Mucosa of descending colon (tissue), 3 donors: ENCODE results near the gene KATNIP. TPM values are rescaled to one million over a fixed set of nuclear protein-coding genes. Genes with fewer than 3 reads are reported as not detected.

Experiments
- ATAC-seq: fragments of 200-7000 bp; cut with Tn5 transposase; one replicate; pipeline ENCODE4 v1.9.1; 2020; ENCODE audit warnings: mild to moderate bottlenecking, moderate library complexity
- DNase-seq, 3 donors: peaks; one replicate each; pipeline ENCODE4 v3.0.0-alpha.2; 2020
- H3K36me3 ChIP-seq: fragments of 200-600 bp; one replicate; pipeline ENCODE4 v1.8.0; 2021; ENCODE audit warnings: low read depth, mild to moderate bottlenecking
- H3K4me1 ChIP-seq: fragments of 200-600 bp; one replicate; pipeline ENCODE4 v1.8.0; 2021; ENCODE audit warnings: low read depth, mild to moderate bottlenecking
- H3K4me3 ChIP-seq: fragments of 200-600 bp; one replicate; pipeline ENCODE4 v1.8.0; 2021; ENCODE audit warnings: mild to moderate bottlenecking
- H3K9me3 ChIP-seq: fragments of 200-600 bp; one replicate; pipeline ENCODE4 v1.8.0; 2021; ENCODE audit warnings: mild to moderate bottlenecking
- intact Hi-C, 2 donors: fragments of 100-400 bp; cut with DNase I in 1 of 2; cut with micrococcal nuclease in 1 of 2; formaldehyde crosslinking; loops; one replicate each; pipeline versions ENCODE4 v1.11.0 to v1.11.1; 2022; cut with DNase I, micrococcal nuclease
- total RNA-seq, 3 donors: library from RNA; stranded (reverse); fragmentation: NEBNext Ultra II Directional in 2 of 3; extraction: Animal tissue kit (Norgen Biotek cat#: 25700) in 2 of 3; gene quantifications; one replicate each; pipeline versions ENCODE4 v1.2.1 to v1.2.4, GENCODE V29; 2021 to 2023
- TF ChIP-seq, protein P1 (sequence below): fragments of 200-600 bp; IDR thresholded peaks from one replicate; pipeline ENCODE4 v1.8.0; 2022; ENCODE audit warnings: antibody characterized with exemption, mild to moderate bottlenecking
- donor health status: DM: no; HTN: no; CAD: no; lungs with moderate emphysema.
- donor health status: DM: no; HTN: no; CAD: no.
- donor health status: DM: no; HTN: yes; CAD: no.

KATNIP gene
- total RNA-seq, 3 donors from 2014 or later, result 32.8 to 48.6 (median 33.9) TPM

DNA sequence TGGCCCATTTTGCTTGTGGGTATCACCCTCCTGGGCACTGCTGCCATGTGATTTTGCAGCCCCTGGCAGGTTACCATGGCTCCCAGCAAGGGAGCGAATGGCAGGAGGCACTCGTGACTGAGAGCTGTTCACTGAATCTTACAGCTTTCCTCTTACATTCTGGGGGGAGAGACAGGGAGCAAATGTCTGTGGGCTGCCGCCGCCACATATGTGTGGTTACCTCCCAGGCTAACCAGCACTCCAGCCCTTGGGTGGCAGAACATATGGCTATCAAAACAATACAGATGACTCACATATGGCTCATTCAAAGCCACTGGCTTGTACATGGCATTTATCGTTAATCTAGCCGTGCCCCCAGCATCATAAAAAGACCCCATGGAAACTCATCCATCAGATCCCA, 20.0 kb upstream of the KATNIP start:
- DNase-seq, result no peak
- no peak for ATAC-seq
- TF ChIP-seq, protein P1, sequence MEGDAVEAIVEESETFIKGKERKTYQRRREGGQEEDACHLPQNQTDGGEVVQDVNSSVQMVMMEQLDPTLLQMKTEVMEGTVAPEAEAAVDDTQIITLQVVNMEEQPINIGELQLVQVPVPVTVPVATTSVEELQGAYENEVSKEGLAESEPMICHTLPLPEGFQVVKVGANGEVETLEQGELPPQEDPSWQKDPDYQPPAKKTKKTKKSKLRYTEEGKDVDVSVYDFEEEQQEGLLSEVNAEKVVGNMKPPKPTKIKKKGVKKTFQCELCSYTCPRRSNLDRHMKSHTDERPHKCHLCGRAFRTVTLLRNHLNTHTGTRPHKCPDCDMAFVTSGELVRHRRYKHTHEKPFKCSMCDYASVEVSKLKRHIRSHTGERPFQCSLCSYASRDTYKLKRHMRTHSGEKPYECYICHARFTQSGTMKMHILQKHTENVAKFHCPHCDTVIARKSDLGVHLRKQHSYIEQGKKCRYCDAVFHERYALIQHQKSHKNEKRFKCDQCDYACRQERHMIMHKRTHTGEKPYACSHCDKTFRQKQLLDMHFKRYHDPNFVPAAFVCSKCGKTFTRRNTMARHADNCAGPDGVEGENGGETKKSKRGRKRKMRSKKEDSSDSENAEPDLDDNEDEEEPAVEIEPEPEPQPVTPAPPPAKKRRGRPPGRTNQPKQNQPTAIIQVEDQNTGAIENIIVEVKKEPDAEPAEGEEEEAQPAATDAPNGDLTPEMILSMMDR, result no peak
- Histone ChIP-seq H3K9me3 (no peaks in the 10 kb centered on the region), H3K36me3 (peaks cover 12% of the 10 kb centered on the region), H3K4me1 (no peaks in the 10 kb centered on the region), H3K4me3 (no peak overlapping the region)
- intact Hi-C loops, result no loop called here

- intact Hi-C loops, result no loop called here
- H3K36me3 ChIP-seq, result peaks cover 15% of the 10 kb centered on the region
- DNase-seq (no peak), ATAC-seq (no peak)
- no peaks in the 10 kb centered on the region for H3K4me1 ChIP-seq
- no peaks in the 10 kb centered on the region for H3K9me3 ChIP-seq
- TF ChIP-seq, protein P1, result no peak
- no peak overlapping the region for H3K4me3 ChIP-seq
Measured at GRCh38 chr16:27531186-27531585, 18.8 kb upstream of the KATNIP start.

- DNase-seq, result no peak
- no peaks in the 10 kb centered on the region for H3K4me1 ChIP-seq
- no peak overlapping the region for H3K4me3 ChIP-seq
- peaks cover 20% of the 10 kb centered on the region for H3K36me3 ChIP-seq
- TF ChIP-seq, protein P1, result no peak
- intact Hi-C loops, result no loop called here
- no peaks in the 10 kb centered on the region for H3K9me3 ChIP-seq
- ATAC-seq, result no peak
Measured at GRCh38 chr16:27531826-27532800, 17.8 kb upstream of the KATNIP start.

DNA sequence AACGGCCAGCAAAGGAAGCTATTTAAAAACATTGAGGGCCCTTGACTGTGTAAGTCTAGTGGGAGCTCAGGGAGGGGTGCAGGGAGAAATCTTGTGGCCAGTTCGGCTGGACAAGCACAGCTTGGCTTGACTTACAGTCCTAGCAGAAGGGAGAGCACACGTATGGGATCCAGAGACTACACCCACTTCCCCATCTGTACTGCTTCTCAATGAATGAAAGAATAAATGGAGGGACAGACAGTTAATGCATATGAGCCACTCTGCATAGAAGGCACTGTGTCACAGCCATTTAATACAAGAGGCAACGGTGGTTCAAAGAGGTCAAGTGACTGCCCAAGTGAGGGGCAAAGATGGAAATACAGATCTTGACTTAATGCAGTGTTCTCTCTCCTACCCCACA, 15.7 kb upstream of the KATNIP start:
- no peak overlapping the region for H3K4me3 ChIP-seq
- no peaks in the 10 kb centered on the region for H3K4me1 ChIP-seq
- peaks cover 20% of the 10 kb centered on the region for H3K36me3 ChIP-seq
- DNase-seq (no peak), ATAC-seq (no peak)
- TF ChIP-seq, protein P1, result no peak
- H3K9me3 ChIP-seq, result no peaks in the 10 kb centered on the region
- intact Hi-C loops, result no loop called here

- Histone ChIP-seq H3K9me3 (no peaks in the 10 kb centered on the region), H3K4me3 (no peak overlapping the region), H3K4me1 (no peaks in the 10 kb centered on the region), H3K36me3 (peaks cover 33% of the 10 kb centered on the region)
- intact Hi-C loops, result no loop called here
- ATAC-seq, result no peak
- no peak for DNase-seq
- TF ChIP-seq, protein P1, result no peak
Measured at GRCh38 chr16:27538528-27538927, 11.4 kb upstream of the KATNIP start.
